Measurements from ENCODE around the gene TNKS1BP1. TPM values are rescaled to one million over a fixed set of nuclear protein-coding genes. Genes with fewer than 3 reads are reported as not detected.

Gene TNKS1BP1
- total and polyA plus RNA-seq, 4 donors: 28.3 to 67.1 (median 47.0) TPM

DNA sequence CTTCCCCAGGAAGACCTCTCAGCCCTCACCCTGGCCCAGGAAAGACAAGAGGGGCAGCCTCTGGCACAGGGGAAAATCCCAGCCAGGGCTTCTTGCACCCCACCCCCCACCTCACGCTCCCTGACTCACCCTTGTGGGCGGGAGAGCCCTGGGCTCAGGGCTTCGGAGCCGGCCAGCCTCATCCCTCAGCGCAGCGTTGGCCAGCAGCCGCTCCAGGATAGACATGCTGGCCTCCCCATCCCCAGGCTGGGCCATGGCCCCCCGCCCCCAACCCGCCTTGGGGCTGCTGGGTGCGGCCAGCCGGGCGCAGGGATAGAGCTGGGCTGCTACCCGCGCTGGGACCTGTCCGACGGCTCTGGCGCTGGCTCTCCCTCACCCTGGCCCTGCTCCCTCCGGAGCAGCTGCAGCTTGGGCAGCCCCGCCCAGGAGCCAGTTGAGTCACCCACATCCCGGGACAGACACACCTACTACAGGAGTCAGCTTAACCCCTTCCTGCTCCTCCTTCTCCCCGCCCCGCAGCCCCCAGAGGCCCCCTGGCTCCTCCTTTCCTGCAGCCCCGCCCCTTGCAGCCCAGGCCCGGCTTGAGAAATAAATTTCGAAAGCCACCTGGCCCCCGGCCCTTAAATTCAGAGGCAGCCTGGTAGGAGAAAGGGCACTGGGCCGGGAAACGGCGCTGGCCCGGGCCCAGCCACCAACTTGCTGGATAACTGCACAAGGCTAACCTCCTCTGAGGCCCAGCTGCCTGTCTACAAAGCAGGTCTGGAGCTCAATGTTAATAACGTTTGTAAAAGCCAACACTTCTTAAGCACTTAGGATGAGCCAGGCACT lies 13.4 kb downstream of the TNKS1BP1 start:
- peak; percentile 31 for TF ChIP-seq FOXA1 (IDR thresholded peaks at IDR 0.05)
- peak; percentile 83 to 84 for TF ChIP-seq JUND (IDR thresholded peaks at IDR 0.05)
- TF ChIP-seq HNF4G (IDR thresholded peaks at IDR 0.05): no peak
- TF ChIP-seq RXRA (IDR thresholded peaks at IDR 0.05): peak; percentile 75 to 76
- TF ChIP-seq, protein P1, sequence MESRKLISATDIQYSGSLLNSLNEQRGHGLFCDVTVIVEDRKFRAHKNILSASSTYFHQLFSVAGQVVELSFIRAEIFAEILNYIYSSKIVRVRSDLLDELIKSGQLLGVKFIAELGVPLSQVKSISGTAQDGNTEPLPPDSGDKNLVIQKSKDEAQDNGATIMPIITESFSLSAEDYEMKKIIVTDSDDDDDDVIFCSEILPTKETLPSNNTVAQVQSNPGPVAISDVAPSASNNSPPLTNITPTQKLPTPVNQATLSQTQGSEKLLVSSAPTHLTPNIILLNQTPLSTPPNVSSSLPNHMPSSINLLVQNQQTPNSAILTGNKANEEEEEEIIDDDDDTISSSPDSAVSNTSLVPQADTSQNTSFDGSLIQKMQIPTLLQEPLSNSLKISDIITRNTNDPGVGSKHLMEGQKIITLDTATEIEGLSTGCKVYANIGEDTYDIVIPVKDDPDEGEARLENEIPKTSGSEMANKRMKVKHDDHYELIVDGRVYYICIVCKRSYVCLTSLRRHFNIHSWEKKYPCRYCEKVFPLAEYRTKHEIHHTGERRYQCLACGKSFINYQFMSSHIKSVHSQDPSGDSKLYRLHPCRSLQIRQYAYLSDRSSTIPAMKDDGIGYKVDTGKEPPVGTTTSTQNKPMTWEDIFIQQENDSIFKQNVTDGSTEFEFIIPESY (IDR thresholded peaks at IDR 0.05): peak; percentile 57
- TF ChIP-seq, protein P2, sequence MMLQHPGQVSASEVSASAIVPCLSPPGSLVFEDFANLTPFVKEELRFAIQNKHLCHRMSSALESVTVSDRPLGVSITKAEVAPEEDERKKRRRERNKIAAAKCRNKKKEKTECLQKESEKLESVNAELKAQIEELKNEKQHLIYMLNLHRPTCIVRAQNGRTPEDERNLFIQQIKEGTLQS (IDR thresholded peaks at IDR 0.05): peak; percentile 40
- peak; percentile 41 for TF ChIP-seq TAF1 (conservative IDR thresholded peaks at IDR 0.05)
- TF ChIP-seq SP1 (IDR thresholded peaks at IDR 0.05): peak; percentile 79
- TF ChIP-seq NR2F2 (IDR thresholded peaks at IDR 0.05): no peak
- TF ChIP-seq, protein P3, sequence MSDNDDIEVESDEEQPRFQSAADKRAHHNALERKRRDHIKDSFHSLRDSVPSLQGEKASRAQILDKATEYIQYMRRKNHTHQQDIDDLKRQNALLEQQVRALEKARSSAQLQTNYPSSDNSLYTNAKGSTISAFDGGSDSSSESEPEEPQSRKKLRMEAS (IDR thresholded peaks at IDR 0.05): peak; percentile 69
- TF ChIP-seq, protein P4, sequence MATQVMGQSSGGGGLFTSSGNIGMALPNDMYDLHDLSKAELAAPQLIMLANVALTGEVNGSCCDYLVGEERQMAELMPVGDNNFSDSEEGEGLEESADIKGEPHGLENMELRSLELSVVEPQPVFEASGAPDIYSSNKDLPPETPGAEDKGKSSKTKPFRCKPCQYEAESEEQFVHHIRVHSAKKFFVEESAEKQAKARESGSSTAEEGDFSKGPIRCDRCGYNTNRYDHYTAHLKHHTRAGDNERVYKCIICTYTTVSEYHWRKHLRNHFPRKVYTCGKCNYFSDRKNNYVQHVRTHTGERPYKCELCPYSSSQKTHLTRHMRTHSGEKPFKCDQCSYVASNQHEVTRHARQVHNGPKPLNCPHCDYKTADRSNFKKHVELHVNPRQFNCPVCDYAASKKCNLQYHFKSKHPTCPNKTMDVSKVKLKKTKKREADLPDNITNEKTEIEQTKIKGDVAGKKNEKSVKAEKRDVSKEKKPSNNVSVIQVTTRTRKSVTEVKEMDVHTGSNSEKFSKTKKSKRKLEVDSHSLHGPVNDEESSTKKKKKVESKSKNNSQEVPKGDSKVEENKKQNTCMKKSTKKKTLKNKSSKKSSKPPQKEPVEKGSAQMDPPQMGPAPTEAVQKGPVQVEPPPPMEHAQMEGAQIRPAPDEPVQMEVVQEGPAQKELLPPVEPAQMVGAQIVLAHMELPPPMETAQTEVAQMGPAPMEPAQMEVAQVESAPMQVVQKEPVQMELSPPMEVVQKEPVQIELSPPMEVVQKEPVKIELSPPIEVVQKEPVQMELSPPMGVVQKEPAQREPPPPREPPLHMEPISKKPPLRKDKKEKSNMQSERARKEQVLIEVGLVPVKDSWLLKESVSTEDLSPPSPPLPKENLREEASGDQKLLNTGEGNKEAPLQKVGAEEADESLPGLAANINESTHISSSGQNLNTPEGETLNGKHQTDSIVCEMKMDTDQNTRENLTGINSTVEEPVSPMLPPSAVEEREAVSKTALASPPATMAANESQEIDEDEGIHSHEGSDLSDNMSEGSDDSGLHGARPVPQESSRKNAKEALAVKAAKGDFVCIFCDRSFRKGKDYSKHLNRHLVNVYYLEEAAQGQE (IDR thresholded peaks at IDR 0.05): peak; percentile 81
- no peak for TF ChIP-seq FOXA2 (IDR thresholded peaks at IDR 0.05)
- peak in 1 of 2 donors; percentile 25 for TF ChIP-seq RAD21 (IDR thresholded peaks at IDR 0.05)
- peak; percentile 60 to 77 for TF ChIP-seq HNF4A (conservative IDR thresholded peaks at IDR 0.05)
- TF ChIP-seq YY1 (IDR thresholded peaks at IDR 0.05): peak; percentile 41
- no peak for TF ChIP-seq EGR1 (IDR thresholded peaks at IDR 0.05; ENCODE audit: low read depth in 2 of 2)
- Histone ChIP-seq H3K9me3 (ENCODE audit: control insufficient read depth in 4 of 4, low read length in 3 of 4) (no peaks in the 10 kb centered on the region), H3K4me1 (ENCODE audit: control insufficient read depth in 4 of 4, insufficient read depth in 4 of 4, low read length in 3 of 4) (peaks cover 42 to 90% (median 80%) of the 10 kb centered on the region in 4 donors), H3K9ac (ENCODE audit: low read depth in 1 of 2, low read length in 2 of 2) (peak overlapping the region in 1 of 2 donors; percentile 20), H3K4me3 (ENCODE audit: low read depth in 1 of 3, low read length in 3 of 3) (peak overlapping the region; percentile 59 to 79 (median 70)), H3K27ac (ENCODE audit: low read depth in 1 of 2, low read length in 2 of 2) (peak overlapping the region; percentile 92 to 93), H3K36me3 (ENCODE audit: control insufficient read depth in 4 of 4, insufficient read depth in 3 of 4, low read depth in 1 of 4, low read length in 3 of 4) (peaks cover 3 to 9% (median 5%) of the 10 kb centered on the region in 4 donors), H3K27me3 (ENCODE audit: control insufficient read depth in 4 of 4, insufficient read depth in 4 of 4, low read length in 3 of 4) (no peaks in the 10 kb centered on the region)
- DNase-seq (ENCODE audit: low spot score): peak; percentile 74
- WGBS: 2% methylated on average over 31 of the region's 31 CpGs

DNA sequence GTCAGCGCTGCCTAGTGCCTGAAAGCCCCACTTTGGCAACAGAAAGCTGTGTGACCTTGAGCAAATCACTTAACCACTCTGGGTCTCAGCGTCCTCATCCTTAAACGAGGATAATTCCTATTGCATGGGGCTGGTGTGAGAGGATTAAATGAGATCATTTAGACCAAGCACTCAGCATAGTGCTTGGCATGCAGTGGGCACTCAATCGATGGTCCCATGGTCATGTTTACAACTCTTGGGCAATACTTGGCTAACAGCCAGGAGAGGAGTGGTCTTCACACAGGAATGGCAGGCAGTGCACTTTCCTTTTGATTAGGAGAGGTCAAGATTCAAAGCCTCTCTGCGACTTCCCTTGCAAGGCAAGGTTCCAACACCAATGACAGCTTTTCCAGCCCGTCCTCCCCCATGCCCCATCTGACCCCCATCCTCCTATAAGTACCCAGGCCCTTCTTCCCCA lies 14.1 kb downstream of the TNKS1BP1 start:
- Histone ChIP-seq H3K27me3 (ENCODE audit: control insufficient read depth in 4 of 4, insufficient read depth in 4 of 4, low read length in 3 of 4) (no peaks in the 10 kb centered on the region), H3K9ac (ENCODE audit: low read depth in 1 of 2, low read length in 2 of 2) (peak overlapping the region in 1 of 2 donors; percentile 20), H3K9me3 (ENCODE audit: control insufficient read depth in 4 of 4, low read length in 3 of 4) (no peaks in the 10 kb centered on the region), H3K36me3 (ENCODE audit: control insufficient read depth in 4 of 4, insufficient read depth in 3 of 4, low read depth in 1 of 4, low read length in 3 of 4) (peaks cover 3 to 9% (median 5%) of the 10 kb centered on the region in 4 donors), H3K27ac (ENCODE audit: low read depth in 1 of 2, low read length in 2 of 2) (peak overlapping the region; percentile 92 to 93), H3K4me3 (ENCODE audit: low read depth in 1 of 3, low read length in 3 of 3) (peak overlapping the region; percentile 59 to 79 (median 70)), H3K4me1 (ENCODE audit: control insufficient read depth in 4 of 4, insufficient read depth in 4 of 4, low read length in 3 of 4) (peaks cover 45 to 90% (median 77%) of the 10 kb centered on the region in 4 donors)
- WGBS: 19% methylated on average over 6 of the region's 6 CpGs
- DNase-seq (ENCODE audit: low spot score): no peak
- TF ChIP-seq RXRA (IDR thresholded peaks at IDR 0.05) (peak; percentile 58 to 68), FOXA2 (IDR thresholded peaks at IDR 0.05) (peak; percentile 91), JUND (IDR thresholded peaks at IDR 0.05) (peak in 1 of 2 donors; percentile 59), HNF4G (IDR thresholded peaks at IDR 0.05) (no peak), EGR1 (IDR thresholded peaks at IDR 0.05; ENCODE audit: low read depth in 2 of 2) (no peak), YY1 (IDR thresholded peaks at IDR 0.05) (peak; percentile 42), NR2F2 (IDR thresholded peaks at IDR 0.05) (peak; percentile 66), TAF1 (conservative IDR thresholded peaks at IDR 0.05) (peak; percentile 49), GABPA (IDR thresholded peaks at IDR 0.05 in 1 of 2, conservative IDR thresholded peaks at IDR 0.05 in 1 of 2) (no peak)
- TF ChIP-seq, protein P2 (IDR thresholded peaks at IDR 0.05): no peak
- TF ChIP-seq, protein P5, sequence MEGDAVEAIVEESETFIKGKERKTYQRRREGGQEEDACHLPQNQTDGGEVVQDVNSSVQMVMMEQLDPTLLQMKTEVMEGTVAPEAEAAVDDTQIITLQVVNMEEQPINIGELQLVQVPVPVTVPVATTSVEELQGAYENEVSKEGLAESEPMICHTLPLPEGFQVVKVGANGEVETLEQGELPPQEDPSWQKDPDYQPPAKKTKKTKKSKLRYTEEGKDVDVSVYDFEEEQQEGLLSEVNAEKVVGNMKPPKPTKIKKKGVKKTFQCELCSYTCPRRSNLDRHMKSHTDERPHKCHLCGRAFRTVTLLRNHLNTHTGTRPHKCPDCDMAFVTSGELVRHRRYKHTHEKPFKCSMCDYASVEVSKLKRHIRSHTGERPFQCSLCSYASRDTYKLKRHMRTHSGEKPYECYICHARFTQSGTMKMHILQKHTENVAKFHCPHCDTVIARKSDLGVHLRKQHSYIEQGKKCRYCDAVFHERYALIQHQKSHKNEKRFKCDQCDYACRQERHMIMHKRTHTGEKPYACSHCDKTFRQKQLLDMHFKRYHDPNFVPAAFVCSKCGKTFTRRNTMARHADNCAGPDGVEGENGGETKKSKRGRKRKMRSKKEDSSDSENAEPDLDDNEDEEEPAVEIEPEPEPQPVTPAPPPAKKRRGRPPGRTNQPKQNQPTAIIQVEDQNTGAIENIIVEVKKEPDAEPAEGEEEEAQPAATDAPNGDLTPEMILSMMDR (IDR thresholded peaks at IDR 0.05; ENCODE audit: low read depth, low read length, missing input control): no peak
- TF ChIP-seq, protein P1 (IDR thresholded peaks at IDR 0.05): no peak
- TF ChIP-seq, protein P3 (IDR thresholded peaks at IDR 0.05): peak; percentile 53

Data from liver (tissue), 9 donors.